ENCODE measurements around the gene TBCE.
A peak's percentile ranks its signal among the peaks of the same experiment; 100 is the strongest.
"Not testable (repeated sequence)": the region's sequence is repeated elsewhere in the genome, so short reads cannot be mapped to it uniquely, and the experiment has no call there.

The TBCE gene

DNA sequence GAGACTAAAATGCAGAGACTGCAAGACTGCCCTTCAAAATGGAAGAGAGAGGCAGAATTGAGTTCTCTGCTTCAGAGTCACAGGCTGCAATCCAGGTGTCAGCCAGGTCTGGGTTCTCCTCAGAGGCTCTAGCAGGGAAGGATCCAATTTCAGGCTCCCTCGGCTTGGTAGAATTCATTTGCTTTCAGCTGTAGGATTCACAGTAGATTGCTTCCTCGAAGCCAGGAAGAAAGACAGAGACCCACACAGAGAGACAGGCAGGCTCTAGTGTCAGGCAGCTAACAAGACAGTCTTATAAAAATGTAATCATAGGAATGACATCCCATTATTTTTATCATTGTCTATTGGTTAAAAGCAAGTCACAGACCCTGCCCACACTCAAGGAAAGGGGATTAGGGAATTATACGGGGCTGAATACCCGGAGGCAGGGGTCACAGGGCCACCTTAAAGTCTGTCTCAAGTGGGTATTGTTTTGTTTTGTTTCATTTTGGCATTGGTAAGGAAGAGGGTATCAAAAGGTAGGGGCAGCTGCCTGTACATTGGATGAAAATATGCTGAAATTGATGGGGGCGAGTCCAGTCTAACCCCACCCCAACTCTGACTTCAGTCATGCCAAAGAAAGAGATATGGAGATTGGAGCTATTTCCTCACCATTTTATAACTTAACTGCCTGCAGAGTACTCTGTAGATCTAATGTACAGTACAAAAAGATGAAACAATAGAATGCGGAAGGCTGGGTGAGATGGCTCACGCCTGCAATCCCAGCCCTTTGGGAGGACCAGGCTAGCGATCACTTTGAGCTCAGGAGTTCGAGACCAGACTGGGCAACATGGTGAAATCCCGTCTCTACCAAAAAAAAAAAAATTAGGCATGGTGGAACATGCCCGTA lies 9.5 kb upstream of the TBCE start:
- no peak for DNase-seq (ENCODE audit: low spot score)

DNA sequence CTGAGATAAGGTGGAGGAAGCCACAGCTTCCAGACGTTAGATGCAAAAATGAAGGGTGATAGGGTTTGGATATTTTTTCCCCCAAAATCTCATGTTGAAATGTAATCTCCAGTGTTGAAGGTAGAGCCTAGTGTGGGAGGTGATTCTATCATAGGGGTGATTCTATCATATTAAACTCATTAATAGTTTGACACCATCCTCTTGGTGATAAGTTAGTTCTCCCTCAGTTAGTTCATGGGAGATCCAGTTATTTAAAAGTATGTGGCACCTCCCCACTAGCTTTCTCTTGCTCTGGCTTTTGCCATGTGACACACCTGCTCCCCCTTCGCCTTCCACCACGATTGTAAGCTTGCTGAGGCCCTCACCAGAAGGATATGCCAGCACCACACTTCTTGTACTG lies 8.3 kb upstream of the TBCE start:
- no peak for DNase-seq (ENCODE audit: low spot score)

DNA sequence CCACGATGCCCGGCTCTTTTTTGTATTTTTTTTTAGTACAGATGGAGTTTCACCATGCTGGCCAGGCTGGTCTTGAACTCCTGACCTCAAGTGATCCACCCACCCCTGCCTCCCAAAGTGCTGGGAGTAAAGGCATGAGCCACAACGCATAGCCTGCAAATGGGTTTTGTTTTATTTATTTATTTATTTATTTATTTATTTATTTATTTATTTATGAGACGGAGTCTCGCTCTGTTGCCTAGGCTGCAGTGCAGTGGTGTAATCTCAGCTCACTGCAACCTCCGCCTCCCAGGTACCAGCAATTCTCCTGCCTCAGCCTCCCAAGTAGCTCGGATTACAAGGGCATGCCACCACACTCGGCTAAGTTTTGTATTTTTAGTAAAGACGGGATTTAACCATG lies 3.0 kb upstream of the TBCE start:
- not testable (repeated sequence) for DNase-seq (ENCODE audit: low spot score)

DNA sequence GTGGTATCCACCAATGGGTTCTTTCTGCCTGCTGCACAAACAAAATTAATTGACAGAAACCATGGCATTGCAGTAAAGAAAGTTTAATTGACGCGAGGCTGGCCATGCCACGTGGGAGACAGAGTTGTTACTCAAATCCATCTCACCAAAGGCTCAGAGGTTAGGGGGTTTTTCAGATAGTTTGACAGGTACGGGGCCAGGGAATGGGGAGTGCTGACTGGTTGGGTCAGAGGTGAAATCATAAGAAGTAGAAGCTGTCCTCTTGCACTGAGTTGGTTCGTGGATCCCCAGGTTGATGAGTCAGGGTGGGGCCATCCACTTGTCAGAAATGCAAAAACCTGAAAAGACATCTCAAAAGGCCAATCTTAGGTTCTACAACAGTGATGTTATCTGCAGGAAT lies 941 bp upstream of the TBCE start:
- no peak for DNase-seq (ENCODE audit: low spot score)

DNA sequence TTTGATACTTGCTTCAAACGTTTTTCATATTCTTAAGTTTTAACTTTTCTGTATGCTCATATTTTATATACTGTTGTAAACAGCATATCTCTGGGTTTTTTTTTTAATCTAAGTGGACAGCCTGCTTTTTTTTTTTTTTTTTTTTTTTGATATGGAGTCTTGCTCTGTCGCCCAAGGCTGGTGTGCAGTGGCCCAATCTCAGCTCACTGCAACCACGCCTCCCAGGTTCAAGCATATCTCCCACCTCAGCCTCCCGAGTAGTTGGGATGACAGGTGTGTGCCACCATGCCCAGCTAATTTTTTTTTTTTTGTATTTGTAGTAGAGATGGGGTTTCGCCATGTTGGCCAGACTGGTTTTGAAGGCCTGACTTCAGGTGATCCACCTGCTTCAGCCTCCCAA lies 1.2 kb downstream of the TBCE start:
- DNase-seq (ENCODE audit: low spot score): no peak

DNA sequence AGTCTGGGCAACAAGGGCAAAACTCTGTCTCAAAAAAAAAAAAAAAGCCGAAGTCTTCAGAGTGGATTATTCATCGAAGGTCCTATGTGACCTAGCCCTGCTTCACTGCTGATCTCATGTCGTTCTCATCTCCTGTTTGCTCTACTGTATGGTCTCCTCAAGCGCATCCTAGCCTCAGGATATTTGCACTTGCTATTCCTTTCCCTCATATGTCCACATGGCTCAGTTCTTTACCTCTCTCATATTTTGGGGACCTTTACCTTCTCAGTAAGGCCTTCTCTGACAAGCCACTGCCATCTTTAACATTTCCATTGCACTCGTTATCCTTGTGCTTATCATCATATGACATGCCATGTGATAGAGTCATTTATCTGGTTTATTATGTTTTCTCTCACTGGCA lies 2.6 kb downstream of the TBCE start:
- DNase-seq (ENCODE audit: low spot score): no peak

DNA sequence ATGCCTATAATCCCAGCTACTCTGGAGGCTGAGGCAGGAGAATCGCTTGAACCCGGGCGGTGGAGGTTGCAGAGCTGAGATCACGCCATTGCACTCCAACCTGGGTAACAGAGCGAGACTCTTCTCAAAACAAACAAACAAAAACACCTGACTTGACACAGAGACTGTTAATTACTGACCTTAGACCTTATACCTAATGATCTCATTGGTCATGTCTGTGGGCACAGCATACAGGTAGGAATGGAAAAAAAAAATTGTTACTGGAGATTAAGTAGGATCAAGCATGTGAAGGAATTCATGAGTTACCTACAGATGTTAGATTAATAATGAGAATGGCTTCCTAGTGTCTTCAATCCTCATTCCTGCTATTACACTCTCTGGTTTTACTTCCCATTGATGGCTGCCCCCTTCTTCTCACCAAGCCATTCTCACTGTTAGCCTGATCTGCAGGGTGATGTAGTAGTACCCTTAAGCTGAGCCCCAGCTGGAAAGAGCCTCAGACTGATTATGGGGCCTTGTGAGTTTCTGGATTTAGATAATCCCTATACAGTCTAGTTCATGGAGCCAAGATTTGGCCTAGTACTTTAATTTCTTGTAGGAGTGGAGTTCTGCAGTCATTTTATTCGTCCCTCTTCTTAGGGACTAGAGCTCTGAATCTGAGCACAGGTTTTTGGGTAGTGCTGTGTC lies 8.8 kb downstream of the TBCE start:
- no peak for DNase-seq (ENCODE audit: low spot score)

DNA sequence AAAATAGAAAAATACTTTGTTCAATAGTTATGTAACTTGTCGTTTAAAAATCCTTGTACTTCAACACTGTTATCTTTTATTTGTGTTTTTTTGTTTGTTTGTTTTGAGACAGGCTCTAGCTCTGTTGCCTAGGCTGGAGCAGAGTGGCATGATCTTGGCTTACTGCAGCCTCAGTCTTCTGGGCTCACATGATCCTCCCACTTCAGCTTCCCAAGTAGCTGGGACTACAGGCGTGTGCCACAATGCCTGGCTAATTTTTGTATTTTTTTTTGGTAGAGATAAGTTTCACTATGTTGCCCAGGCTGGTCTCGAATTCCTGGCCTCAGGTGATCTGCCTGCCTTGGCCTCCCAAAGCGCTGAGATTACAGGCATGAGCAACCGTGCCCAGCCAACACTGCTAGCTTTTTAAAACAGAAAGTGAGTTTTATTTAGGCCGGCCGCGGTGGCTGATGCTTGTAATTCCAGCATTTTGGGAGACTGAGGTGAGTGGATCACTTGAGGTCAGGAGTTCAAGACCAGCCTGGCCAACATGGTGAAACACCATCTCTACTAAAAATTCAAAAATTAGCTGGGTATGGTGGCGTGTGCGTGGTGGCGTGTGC lies 11.0 kb downstream of the TBCE start:
- not testable (repeated sequence) for DNase-seq (ENCODE audit: low spot score)

DNA sequence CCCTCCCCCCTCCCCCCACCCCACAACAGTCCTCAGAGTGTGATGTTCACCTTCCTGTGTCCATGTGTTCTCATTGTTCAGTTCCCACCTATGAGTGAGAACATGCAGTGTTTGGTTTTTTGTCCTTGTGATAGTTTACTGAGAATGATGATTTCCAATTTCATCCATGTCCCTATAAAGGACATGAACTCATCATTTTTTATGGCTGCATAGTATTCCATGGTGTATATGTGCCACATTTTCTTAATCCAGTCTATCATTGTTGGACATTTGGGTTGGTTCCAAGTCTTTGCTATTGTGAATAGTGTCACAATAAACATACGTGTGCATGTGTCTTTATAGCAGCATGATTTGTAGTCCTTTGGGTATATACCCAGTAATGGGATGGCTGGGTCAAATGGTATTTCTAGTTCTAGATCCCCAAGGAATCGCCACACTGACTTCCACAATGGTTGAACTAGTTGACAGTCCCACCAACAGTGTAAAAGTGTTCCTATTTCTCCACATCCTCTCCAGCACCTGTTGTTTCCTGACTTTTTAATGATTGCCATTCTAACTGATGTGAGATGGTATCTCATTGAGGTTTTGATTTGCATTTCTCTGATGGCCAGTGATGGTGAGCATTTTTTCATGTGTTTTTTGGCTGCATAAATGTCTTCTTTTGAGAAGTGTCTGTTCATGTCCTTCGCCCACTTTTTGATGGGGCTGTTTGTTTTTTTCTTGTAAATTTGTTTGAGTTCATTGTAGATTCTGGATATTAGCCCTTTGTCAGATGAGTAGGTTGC lies 14.9 kb downstream of the TBCE start:
- not testable (repeated sequence) for DNase-seq (ENCODE audit: low spot score)

DNA sequence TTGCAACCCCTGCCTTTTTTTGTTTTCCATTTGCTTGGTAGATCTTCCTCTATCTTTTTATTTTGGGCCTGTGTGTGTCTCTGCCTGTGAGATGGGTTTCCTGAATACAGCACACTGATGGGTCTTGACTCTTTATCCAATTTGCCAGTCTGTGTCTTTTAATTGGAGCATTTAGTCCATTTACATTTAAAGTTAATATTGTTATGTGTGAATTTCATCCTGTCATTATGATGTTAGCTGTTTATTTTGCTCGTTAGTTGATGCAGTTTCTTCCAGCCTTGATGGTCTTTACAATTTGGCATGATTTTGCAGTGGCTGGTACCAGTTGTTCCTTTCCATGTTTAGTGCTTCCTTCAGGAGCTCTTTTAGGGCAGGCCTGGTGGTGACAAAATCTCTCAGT lies 18.4 kb downstream of the TBCE start:
- DNase-seq (ENCODE audit: low spot score): not testable (repeated sequence)

DNA sequence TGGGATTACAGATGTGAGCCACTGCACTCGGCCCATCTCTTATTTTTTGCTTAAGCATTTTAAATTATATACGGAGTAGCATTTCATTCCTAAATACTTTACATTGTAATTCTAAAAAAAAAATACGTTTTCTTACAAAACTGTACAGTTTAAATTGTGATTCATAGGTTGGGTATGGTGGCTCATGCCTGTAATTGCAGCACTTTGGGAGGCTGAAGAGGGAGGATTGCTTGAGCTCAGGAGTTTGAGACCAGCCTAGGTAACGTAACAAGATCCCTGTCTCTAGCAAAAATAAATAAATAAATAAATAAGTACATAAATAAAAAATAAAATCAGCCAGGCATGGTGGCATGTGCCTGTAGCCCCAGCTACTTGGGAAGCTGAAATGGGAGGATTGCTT lies 24.6 kb downstream of the TBCE start:
- DNase-seq (ENCODE audit: low spot score): no peak

DNA sequence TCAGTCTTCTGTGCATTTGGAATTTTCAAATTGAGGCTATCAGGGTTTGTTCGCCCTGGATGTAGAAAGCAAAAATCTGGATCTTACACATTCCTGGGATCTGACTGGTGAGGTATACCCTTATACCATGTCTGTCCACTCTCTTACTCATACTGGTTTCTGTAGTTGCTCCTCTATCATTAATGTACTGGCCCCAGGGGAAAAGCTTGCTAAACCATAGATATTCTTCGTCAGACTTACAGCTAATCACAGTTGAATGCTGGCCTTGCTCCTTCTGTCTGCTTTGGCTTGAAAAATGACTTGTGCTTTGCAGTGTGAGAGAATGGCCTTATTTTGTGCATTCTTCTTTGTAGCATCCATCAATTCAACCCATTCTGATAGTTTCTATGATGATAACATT lies 30.5 kb downstream of the TBCE start:
- DNase-seq (ENCODE audit: low spot score): peak; percentile 94

DNA sequence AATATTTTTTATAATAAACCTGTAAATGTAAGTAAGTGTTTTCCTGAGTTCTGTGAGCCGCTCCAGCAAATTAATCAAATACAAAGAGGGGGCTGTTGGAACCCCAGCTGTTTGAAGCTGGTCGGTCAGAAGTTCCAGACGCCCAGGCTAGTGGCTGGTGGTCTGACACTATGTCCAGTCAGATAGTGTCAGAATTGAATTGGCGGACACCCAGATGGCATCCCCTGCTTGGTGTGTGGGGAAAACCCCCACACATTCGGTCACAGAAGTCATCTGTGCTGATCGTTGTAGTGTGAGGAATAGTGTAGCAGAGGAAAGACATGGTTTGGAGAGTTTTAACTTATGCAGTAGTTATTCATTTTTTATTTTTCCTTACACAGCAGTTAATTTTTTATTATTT lies 32.4 kb downstream of the TBCE start:
- no peak for DNase-seq (ENCODE audit: low spot score)

DNA sequence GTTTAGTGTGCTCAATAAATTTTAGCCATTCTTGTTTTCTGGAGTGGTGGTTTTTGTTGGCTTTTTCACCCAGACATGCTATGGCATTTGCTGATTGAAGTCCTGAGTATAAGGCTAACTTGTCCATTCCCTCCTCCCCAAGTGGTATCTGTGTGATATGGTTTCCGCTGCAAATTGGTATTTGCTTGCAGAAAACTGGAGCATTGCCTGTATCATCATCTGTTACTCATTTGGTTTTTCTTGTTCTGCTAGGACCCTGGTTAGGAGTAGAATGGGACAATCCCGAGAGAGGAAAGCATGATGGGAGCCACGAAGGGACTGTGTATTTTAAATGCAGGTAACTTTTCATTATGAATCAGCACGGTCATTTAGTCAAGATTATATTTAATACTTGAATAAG lies 34.0 kb downstream of the TBCE start:
- DNase-seq (ENCODE audit: low spot score): peak; percentile 13

DNA sequence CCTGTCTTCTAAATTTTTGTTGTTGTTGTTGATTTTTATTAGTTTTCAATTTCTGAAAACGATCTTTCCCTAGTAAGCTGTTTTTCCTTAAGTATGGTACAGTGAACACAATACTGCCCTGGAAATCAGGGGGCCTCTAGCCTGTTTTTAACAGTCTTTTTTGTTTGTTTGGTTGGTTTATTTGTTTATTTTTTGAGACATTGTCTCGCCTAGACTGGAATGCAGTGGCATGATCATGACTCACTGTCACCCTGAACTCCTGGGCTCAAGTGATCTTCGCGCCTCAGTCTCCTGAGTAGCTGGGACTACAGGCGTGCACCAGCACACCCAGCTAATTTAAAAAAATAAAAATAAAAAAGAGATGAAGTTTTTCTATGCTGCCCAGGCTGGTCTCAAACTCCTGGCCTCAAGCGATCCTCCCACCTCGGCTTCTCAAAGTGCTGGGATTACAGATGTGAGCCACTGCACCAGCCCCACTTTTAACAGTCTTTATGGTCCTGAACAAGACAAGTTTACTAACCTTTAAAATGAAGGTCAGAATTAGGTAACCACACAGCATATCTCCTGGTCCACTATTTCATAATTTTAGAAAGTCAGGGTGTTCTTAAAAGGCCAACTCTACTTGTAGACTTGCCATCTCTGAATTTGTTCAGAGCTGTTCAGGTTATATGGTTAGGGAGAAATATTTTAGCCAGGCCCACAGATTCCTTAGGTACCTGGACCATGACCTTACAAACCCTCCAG lies 35.4 kb downstream of the TBCE start:
- DNase-seq (ENCODE audit: low spot score): no peak

DNA sequence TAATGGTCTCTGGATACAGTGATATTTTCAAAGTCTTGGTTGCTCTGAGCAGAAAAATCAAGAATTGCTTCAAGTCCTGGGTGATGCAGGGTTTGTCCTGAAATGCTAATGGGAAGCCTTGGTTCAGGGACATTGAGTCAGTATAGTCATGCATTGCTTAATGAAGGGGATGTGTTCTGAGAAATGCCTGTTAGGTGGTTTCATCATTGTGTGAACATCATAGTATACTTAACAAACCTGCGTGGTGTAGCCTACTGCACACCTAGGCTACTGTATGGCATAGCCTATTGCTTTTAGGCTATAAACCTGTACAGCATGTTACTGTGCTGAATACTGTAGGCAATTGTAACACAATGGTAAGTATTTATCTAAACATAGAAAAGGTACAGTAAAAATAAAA lies 36.4 kb downstream of the TBCE start:
- no peak for DNase-seq (ENCODE audit: low spot score)

DNA sequence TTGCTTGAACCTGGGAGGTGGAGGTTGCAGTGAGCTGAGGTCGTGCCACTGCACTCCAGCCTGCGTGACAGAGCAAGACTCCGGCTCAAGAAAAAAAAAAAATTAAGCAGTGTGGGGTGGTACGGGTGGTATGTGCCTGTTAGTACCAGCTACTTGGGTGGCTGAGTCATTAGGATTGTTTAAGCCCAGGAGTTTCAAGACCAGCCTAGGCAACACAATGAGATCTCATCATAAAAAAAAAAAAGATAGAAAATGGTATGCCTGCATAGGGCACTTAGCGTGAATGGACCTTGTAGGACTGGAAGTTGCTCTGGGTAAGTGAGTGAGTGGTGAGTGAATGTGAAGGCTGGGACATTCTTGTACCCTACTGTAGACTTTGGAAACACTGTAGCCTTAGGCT lies 37.0 kb downstream of the TBCE start:
- no peak for DNase-seq (ENCODE audit: low spot score)

DNA sequence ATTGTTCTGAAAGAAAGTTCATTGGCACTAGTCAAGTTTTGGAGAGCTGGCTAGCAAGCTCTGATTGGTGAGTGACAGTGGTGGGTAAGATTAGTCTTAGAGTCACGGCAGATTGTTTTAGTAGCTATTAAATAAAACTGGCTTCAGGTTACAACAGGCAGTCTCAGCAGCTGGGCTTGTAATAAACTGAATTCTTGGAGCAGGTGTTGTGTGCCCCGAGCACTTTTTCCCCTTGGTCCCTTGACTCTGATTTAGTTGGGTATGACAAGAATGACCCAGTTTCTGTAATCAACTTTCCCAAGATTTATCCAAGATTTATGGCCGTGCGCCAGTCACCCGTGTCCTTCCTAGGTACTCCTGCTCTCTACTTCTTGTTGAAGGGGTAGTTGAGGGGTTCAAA lies 40.2 kb downstream of the TBCE start:
- no peak for DNase-seq (ENCODE audit: low spot score)

DNA sequence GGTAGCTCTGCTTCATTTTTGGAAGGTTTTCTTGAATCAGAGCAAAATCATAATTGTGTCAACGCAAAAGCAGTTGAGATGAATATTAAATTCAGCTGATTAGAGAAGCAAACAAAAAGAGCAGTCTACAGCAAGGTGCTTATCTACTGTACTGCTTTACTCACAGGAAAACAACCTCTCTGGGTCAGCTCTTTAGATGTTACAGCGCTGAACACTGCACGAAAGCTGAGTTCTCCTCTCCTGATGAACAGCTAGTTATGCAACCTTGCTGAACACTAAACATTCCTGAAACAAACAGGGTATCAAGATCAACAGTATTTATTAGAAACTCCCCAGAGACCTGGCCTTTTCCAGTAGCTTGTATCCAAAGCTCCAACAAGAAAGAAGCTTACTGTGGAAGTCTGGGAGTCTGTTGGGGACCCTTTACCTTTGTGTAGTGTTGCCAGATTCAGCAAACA lies 41.3 kb downstream of the TBCE start:
- DNase-seq (ENCODE audit: low spot score): no peak

DNA sequence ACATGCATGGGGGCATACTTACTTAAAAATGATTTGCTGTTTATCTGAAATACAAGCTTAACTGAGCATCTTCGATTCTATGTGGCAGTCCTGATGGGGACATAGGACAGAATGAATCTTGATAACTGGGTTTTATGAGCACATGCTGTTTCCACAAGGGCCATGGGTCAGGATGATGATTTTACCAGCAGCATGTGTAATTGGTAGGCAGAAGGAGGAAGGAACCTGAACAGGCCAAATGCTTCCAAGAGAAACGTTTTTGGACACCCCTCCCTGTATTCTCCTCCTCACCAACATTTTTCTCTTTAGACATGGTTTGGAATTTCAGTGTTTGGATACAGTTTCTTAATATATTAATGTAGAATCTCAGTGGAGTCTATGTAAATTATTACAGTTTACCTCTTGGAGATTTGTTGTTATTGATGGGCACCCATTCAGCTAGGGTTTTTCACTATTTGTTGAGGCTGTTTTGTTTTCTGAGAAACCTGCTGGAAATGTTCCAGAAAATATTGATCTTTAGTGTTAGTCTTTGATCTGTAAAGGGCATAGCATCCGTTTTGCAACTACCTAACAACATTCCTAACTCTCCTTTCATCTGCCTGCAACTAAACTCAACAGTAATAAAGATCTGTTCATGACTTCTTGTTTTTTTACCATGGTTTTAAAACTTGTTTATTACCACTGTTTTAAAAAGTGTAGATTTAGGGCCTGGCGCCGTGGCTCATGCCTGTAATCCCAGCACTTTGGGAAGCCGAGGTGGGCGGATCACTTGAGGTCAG lies 42.0 kb downstream of the TBCE start:
- DNase-seq (ENCODE audit: low spot score): no peak

DNA sequence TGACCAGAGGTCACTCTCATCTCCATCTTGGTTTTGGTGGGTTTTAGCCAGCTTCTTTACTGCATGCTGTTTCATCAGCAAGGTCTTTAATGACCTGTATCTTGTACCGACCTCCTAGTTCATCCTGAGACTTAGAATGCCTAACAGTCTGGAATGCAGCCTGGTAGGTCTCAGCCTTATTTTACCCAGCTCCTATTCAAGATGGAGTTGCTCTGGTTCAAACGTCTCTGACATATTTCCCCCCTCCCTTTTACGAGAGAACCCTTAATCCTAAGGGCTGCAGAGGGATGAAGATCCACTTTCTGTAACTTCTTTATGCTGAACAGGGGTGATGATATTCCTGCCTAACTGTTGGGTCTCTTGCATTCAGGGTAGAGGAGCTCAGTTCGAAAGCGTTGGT lies 43.2 kb downstream of the TBCE start:
- DNase-seq (ENCODE audit: low spot score): no peak
